Heart left ventricle (tissue), 13 donors: ENCODE results near the gene HSPA1L.

Experiments used
- CTCF ChIP-seq, 12 donors: fragments of 200-600 bp; sonication (generic) in 4 of 12; IDR thresholded peaks; one replicate each; pipeline versions ENCODE4 v1.5.0 to v1.8.0; 2018 to 2022; ENCODE audit warnings: antibody characterized with exemption in 12 of 12, mild to moderate bottlenecking in 5 of 12
- POLR2A ChIP-seq, 2 donors: fragments of 450-650 bp; IDR thresholded peaks; one replicate each; pipeline ENCODE4 v1.6.1; 2017; ENCODE audit warnings: antibody characterized with exemption in 2 of 2, mild to moderate bottlenecking in 2 of 2, moderate library complexity in 2 of 2
- donor health status: ischemic (EF 13 %, LVEDD 7.1; RV severe dilation, severe dysfunction).
- donor health status: DM: no; HTN: yes; CAD: no.
- donor health status: DM: no; HTN: no; CAD: no.
- donor health status: ischemic (EF 25% LVEDD 6.9; RV normal size, moderate dysfunction).
- donor health status: ischemic (EF 25% LVEDD 5.7; RV mildly dilated, moderate dysfunction).
- donor health status: ischemic (EF 35%, LVEDD 5.7; RV mildly dilated, moderate dysfunction).
- donor health status: nonischemic (EF 11% LVEDD 7.7; RV severe dilation, severe dysfunction).
- donor health status: DM: yes; HTN: yes; CAD: no.
- donor health status: PGD.
- donor health status: ischemic (EF 29% LVEDD 5.4; RV normal size, mild dysfunction).
- donor health status: nonischemic (EF 23%, LVEDD 6.1; RV moderate dilation, normal function).

GRCh38 chr6:31764198-31764597 lies 50.9 kb downstream of the HSPA1L start:
- no peak for TF ChIP-seq POLR2A (IDR thresholded peaks at IDR 0.05)
- no peak for TF ChIP-seq CTCF (IDR thresholded peaks at IDR 0.05)
